Epithelial cell of prostate (primary cell): ENCODE data around the gene TIMM23.
"Not testable (repeated sequence)": the region's sequence is repeated elsewhere in the genome, so short reads cannot be mapped to it uniquely, and the experiment has no call there.

Source experiments
- DNase-seq: peaks from one replicate; pipeline ENCODE4 v3.0.0-alpha.2; 2011; ENCODE audit warnings: low read depth, low spot score
- H3K27ac ChIP-seq: fragments of 450-650 bp; 2 replicates; pipeline ENCODE4 v1.5.1; 2017; ENCODE audit warnings: mild to moderate bottlenecking

Gene TIMM23

GRCh38 chr10:46048152-46048551 lies 75.9 kb downstream of the TIMM23 start:
- no peak overlapping the region for H3K27ac ChIP-seq
- peak; percentile 20 for DNase-seq

- not testable (repeated sequence) for H3K27ac ChIP-seq, DNase-seq
These were observed 77.2 kb downstream of the TIMM23 start for GRCh38 chr10:46049497-46049831.

GRCh38 chr10:46050941-46051623 lies 78.8 kb downstream of the TIMM23 start:
- DNase-seq = no peak
- H3K27ac ChIP-seq = no peak overlapping the region

- DNase-seq = no peak
- H3K27ac ChIP-seq = no peak overlapping the region
These were observed 79.9 kb downstream of the TIMM23 start for GRCh38 chr10:46052057-46052790.

- DNase-seq = no peak
- H3K27ac ChIP-seq = no peak overlapping the region
These were observed 80.6 kb downstream of the TIMM23 start for GRCh38 chr10:46052791-46053375.
